NCI-H2081 (cell line): ENCODE measurements around the gene CAPN10.

ENCODE experiments used
- DNase-seq, 2 experiments: peaks; one replicate each; lab custom pipeline; 2025; lab: John Stamatoyannopoulos, UW

CAPN10 gene

GRCh38 chr2:240563951-240564560, 22.5 kb upstream of the CAPN10 start:
- no peak for DNase-seq

GRCh38 chr2:240564561-240565332, 21.8 kb upstream of the CAPN10 start:
- DNase-seq = no peak

GRCh38 chr2:240565333-240566202, 21.0 kb upstream of the CAPN10 start:
- no peak for DNase-seq

GRCh38 chr2:240566203-240567136, 20.1 kb upstream of the CAPN10 start:
- peak; percentile 83 to 88 for DNase-seq

GRCh38 chr2:240567137-240567871, 19.2 kb upstream of the CAPN10 start:
- no peak for DNase-seq

GRCh38 chr2:240567872-240568677, 18.5 kb upstream of the CAPN10 start, which contains the start of gene RNPEPL1:
Gene RNPEPL1 (plus strand): TSS chr2:240568484. CDS start chr2:240568587, 103 bp downstream.
- DNase-seq = peak; percentile 46 to 64

GRCh38 chr2:240568678-240569522, 17.6 kb upstream of the CAPN10 start:
- peak; percentile 60 to 82 for DNase-seq

- DNase-seq = no peak
These were observed 17.0 kb upstream of the CAPN10 start for GRCh38 chr2:240569523-240569997.

- no peak for DNase-seq
These were observed 16.5 kb upstream of the CAPN10 start for GRCh38 chr2:240569998-240570530.

- DNase-seq = no peak
These were observed 15.8 kb upstream of the CAPN10 start for GRCh38 chr2:240570531-240571313.

GRCh38 chr2:240571314-240571973, 15.1 kb upstream of the CAPN10 start:
- DNase-seq = no peak

GRCh38 chr2:240572141-240573031, 14.1 kb upstream of the CAPN10 start:
- DNase-seq = no peak

GRCh38 chr2:240573071-240573515, 13.4 kb upstream of the CAPN10 start:
- DNase-seq = no peak

- no peak for DNase-seq
These were observed 12.8 kb upstream of the CAPN10 start for GRCh38 chr2:240573516-240574385.
